Neural cell (in vitro differentiated cells): ENCODE data around the gene STAT4.

Experiments
- REST ChIP-seq: IDR thresholded peaks from 2 replicates; pipeline ENCODE4 v1.6.1; 2012; ENCODE audit warnings: borderline replicate concordance
- TF ChIP-seq, protein P1 (sequence below): fragments of 450-650 bp; IDR thresholded peaks from 2 replicates; pipeline ENCODE4 v1.5.1; 2014; ENCODE audit warnings: antibody characterized with exemption, mild to moderate bottlenecking, moderate library complexity; ENCODE audit not compliant: poor library complexity, severe bottlenecking

DNA sequence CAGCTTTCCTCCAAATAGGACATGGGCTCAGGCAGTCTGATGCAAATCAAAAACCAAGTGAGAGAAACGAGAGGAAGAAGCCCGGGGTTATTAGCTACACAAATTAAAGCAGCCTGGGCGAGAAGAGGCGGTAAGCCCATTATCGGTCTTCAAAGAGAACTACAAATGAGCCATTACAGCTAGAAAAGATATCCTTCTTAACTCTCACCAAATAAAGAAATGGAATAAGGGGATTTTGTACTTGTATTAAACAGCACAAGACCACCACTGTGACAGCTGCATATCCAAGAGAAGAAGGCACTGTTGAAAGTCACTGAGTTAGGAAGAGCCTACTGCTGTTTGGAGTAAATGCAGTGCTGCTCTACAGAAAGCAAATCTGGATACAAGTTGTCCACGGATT lies 169.5 kb downstream of the STAT4 start:
- TF ChIP-seq, protein P1, sequence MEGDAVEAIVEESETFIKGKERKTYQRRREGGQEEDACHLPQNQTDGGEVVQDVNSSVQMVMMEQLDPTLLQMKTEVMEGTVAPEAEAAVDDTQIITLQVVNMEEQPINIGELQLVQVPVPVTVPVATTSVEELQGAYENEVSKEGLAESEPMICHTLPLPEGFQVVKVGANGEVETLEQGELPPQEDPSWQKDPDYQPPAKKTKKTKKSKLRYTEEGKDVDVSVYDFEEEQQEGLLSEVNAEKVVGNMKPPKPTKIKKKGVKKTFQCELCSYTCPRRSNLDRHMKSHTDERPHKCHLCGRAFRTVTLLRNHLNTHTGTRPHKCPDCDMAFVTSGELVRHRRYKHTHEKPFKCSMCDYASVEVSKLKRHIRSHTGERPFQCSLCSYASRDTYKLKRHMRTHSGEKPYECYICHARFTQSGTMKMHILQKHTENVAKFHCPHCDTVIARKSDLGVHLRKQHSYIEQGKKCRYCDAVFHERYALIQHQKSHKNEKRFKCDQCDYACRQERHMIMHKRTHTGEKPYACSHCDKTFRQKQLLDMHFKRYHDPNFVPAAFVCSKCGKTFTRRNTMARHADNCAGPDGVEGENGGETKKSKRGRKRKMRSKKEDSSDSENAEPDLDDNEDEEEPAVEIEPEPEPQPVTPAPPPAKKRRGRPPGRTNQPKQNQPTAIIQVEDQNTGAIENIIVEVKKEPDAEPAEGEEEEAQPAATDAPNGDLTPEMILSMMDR = no peak
- no peak for TF ChIP-seq REST
